Mucosa of gallbladder (tissue), 1 donor: ENCODE measurements around the gene USP6. TPM values are rescaled to one million over a fixed set of nuclear protein-coding genes. Genes with fewer than 3 reads are reported as not detected.
"Not testable (repeated sequence)": the region's sequence is repeated elsewhere in the genome, so short reads cannot be mapped to it uniquely, and the experiment has no call there.

ENCODE experiments used
- DNase-seq: peaks from one replicate; pipeline ENCODE4 v3.0.0-alpha.2; 2020; ENCODE audit warnings: low spot score
- total RNA-seq: library from RNA; stranded (reverse); gene quantifications from one replicate; pipeline ENCODE4 v1.2.1, GENCODE V29; 2021
- donor health status: DM: no; HTN: no; CAD: no.

The USP6 gene
- 0.09 TPM for total RNA-seq

GRCh38 chr17:5115673-5116651, at the start of gene USP6:
Gene USP6 (plus strand): TSS chr17:5116032. CDS start chr17:5130368, 14,336 bp downstream.
- no peak for DNase-seq

DNA sequence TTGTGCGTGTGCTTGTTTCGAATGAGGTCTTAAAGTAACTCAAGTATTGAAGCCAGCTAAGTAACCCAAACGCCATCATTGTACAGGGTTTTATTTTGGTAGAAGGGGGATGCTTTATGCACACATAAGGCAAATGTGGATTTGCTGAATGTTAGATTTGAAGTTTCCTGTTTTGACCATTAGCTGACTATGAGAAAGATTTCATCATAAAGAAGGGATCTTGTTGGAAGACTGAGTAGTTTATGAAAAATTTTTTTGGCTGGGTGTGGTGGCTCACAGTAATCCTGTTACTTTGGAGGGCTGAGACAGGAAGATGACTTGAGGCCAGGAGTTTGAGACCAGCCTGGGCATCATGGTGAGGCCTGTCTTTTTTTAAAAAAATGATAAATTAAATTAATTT, 47.6 kb upstream of the USP6 start:
- DNase-seq, result no peak

DNA sequence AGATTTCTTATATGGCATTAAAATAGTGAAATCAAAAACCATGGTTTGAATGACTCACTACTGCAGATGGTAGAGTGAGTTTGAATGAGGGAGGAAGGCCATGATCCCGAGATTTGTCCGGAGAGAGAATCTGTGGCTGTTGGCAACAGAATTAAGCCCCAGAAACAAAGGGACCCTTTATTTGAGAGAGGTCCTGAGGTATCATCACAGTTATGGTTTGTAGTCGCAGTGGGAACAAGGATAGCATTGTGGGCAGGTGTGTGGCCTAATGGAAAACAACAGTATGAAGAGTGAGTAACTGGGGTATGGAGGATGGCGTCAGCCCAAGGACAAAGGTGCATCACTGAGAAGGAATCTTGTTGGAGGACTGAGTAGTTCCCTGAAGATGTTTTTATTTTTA, 46.1 kb upstream of the USP6 start:
- no peak for DNase-seq

DNA sequence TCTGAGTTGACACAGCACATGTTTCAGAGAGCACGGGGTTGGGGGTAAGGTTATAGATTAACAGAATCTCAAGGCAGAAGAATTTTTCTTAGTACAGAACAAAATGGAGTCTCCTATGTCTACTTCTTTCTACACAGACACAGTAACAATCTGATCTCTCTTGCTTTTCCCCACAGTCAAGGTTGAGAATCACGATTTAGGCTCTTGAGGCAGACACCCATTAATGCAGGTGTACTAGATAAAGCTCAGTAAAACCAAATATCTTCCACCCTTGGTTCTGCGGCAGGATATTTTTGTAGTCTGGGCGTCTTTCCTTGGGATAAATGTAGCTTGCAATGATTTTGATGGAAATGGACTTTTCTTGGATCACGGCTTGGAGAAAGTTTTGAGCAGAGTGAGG, 40.4 kb upstream of the USP6 start:
- not testable (repeated sequence) for DNase-seq

DNA sequence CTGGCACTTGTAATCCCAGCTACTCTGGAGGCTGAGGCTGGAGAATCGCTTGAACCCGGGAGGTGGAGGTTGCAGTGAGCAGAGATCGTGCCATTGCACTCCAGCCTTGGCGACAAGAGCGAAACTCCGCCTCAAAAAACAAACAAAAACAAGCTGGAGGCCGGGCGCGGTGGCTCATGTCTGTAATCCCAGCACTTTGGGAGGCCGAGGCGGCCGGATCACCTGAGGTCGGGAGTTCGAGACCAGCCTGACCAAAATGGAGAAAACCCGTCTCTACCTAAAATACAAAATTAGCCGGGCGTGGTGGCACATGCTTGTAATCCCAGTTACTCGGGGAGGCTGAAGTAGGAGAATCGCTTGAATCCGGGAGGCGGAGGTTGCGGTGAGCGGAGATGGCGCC, 38.6 kb upstream of the USP6 start:
- not testable (repeated sequence) for DNase-seq

- no peak for DNase-seq
Observed at GRCh38 chr17:5077781-5078105, 38.1 kb upstream of the USP6 start.

DNA sequence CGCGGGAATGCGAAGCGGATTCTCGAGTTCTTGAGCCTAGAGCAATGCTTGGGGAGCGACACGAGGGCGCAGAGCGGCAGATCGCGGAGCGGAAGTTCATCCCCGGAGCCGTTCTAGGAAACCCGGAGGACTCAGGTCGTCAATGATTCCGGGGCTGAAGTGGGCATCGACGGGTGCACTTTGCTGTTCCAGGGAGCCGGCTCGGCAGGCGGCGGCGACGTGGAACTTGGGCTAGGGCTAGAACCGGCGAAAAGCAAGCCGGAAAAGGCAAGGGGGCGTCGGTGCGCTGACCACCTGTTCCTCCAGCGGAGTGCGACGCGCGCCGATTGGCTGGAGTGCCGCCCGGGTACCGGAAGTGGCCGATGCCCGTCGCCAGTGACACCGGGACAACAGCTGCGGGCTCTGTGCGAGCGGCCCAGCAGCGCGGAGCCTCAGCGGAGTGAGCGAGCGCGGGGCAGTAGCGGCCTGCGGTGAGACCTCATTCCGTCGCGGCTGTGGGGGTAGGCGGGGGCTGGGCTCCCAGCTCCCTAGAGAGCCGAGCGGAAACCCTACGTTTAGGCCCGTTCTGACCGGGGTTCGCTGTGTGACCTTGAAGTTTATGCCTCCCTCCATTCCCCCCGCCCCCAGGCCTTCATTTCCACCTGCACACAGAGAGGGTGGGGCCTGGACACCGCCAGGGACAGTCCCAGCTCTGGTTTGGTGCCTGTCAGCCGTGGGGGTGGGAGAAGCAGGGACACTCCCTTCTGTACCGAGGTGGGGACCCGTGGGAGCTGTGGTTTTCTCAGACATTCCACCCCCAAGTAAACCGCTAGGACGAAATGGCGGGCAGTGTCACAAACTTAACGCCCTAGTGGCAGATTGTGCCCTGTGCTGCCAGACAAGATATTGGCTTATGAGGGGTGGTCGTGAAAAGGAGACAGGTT, 37.5 kb upstream of the USP6 start, which contains the start of gene ZFP3:
TSS of gene ZFP3 (plus strand) at position 362 of the 923 bp plus-strand sequence. CDS start 13,038 bp downstream, outside the sequence.
- DNase-seq, result peak; percentile 82

DNA sequence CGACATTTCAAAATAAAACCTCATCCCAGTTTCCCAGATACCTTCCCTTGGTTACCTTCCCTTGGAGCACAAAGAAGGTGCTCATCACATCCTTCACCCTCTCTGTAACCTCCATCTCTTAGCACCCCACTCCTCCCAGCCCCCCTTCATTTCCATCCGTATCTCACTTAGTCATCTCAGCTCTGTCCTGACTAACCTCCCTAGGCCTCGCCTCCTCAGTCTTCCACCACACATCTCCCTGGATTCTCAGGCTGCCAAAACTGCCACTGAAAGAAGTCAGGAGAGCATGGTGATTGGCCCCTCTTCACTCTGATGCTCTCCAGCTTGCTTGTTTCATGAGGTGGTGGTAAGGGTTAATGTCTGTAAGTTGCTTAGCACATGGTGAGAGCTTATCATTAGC, 35.2 kb upstream of the USP6 start:
- no peak for DNase-seq

- DNase-seq, result no peak
Observed at GRCh38 chr17:5092218-5093010, 23.4 kb upstream of the USP6 start.

DNA sequence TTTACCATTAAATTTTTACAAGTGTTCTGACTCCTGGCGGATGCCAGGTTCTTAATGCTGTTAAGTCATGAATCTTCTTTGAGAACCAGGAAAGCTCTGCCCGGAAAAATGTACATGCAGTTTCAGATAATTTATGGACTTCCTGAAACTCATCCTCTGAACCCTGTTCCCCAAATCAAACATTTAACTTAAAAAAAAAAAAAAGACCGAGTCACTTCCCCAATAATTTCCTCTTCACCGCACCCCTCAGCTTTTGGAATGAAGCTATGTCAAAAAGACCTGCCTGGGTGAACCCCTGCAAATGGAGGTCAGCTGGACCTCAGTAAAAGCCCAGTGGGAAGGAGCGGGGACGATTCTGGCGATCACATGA, 19.1 kb upstream of the USP6 start:
- DNase-seq, result no peak

DNA sequence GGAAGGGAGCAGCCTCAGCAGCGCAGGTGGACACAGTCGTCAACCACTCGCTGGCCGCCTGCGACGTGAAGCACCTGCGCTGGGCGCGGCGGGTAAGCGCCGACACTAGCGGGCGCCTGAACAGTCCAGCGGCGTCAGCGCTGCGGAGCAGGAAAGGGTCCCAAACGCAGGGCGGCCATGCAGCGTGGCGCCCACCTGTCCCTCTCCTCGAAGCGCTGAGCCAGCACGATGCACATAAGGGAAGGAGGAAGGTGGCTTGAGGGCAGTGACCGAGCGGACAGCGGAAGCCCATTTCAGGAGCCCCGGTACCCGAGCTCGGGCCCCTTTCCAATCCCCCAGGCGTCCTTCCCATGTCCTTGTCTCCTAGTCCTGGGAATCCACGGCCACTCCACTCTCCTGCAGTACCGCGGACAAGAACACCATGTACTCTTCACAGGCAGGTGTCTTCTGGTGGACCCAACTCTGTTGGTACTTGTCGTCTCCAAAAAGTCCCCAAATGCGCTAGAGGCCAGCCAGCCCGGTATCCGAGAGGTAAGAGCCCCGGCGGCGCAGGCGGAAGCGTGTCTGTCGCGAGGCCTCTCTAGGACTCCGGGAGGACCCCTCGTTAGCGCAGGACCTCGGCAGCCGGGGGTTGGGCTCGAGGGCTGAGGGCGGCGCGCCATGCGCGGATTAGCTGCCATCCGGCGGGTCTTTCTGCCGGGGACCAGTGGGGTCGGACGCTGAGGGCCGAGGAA, 18.6 kb upstream of the USP6 start:
- peak; percentile 22 for DNase-seq

- DNase-seq, result no peak
Observed at GRCh38 chr17:5099271-5099670, 16.6 kb upstream of the USP6 start.

DNA sequence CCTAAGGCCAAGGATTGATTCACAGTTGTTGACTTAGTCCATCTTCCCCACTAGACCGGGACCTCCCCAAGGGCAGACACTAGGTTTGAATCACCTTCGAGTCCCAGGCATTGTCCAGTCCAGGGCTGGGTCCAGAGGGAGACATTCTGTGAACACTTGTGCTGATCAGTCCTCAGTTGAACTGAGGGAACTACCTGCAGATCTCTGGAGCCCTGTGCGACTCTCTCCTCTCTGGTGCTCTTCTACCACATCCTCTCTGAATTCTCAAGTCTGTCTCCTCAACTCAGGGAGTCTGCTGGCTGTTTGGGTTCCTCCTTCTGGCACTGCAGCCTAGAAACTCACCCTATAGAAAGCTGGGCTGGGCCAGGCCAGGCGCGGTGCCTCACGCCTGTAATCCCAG, 15.0 kb upstream of the USP6 start:
- no peak for DNase-seq

DNA sequence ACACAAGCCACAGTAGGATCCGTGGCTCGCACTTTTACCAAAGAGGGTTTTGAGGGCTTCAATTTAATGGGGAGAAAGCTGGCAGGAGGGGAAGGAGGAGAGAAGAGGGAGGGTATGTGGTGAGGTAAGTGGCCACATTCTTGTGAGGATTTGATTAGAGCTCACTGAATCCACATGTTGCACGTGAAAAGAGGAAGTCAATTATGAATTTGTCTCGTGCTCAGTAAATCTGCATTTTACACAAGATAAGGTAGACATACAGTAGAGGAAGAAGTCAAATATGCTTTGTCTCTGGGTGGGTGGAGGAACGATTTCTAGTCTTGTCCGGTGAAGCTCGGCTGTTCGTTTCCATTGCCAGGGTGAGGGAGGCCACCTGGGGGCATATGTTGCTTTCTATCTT, 5.0 kb upstream of the USP6 start:
- no peak for DNase-seq

GRCh38 chr17:5111402-5112204, 4.2 kb upstream of the USP6 start, which contains the start of gene ZNF232:
Gene ZNF232 (minus strand): TSS chr17:5111878. CDS start chr17:5111822, 56 bp downstream.
- DNase-seq, result peak; percentile 95

- no peak for DNase-seq
Observed at GRCh38 chr17:5118219-5118618, 2.4 kb downstream of the USP6 start.

DNA sequence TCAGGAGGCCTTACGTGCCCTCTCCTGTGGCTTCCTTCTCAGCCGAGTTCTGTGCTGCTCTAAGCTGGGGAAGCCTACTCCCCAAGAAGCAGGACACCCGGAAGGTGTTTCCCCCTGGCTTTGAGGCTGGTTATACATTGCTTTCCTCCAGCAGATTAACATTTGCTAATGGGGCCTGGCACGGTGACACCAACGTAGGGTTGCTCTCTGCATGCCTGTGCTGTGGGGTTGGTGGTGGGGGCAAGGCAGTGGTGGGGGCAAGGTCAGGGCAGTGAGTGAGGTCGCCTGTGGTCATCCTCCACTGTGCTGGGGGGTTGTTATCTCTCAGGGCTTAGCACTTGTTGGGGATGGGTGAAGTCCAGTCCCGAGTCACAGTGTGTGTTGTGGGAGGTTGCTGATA, 4.2 kb downstream of the USP6 start:
- no peak for DNase-seq

GRCh38 chr17:5120436-5121185, 4.8 kb downstream of the USP6 start:
- DNase-seq, result not testable (repeated sequence)

DNA sequence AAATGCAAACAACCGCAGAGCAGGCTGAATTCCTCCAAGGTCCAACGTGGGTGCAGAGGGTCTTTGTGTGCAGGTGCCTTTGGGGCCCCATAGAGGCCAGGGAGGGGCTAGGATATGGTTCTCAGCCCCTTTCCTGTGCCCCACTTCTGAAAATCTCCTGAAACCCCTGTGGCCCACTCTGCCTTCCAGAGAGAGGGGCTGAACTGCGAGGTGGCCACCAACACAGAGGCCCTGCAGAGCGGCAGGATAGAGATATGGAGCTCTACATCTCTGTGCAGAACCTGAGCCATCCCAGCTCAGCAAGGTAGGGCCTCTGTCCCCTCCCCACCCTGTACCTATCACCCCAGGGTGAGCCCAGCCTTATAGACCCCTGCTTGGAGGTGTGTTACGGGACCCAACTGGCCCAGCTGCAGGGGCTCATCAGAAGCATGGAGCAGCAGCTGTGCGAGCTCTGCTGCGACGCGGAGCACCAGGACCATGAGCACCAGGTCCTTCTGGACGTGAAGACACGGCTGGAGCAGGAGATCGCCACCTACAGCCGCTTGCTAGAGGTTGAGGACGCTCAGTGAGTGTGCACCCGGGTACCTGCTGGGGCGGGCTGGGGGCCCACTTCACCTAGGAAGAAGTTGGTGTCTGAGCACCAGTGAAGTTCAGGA, 5.5 kb downstream of the USP6 start:
- DNase-seq, result no peak
